Stimulated activated naive CD4-positive, alpha-beta T cell treated with Interleukin-2 at 50 U/mL for 16 hours (primary cell): ENCODE data around the gene ATP6V0B.

Experiments
- DNase-seq: peaks from one replicate; lab custom pipeline; 2025; lab: John Stamatoyannopoulos, UW

ATP6V0B gene

GRCh38 chr1:43969746-43970466, 4.9 kb upstream of the ATP6V0B start, which contains the start of gene DPH2:
DPH2 (plus strand) TSS chr1:43970010; CDS start chr1:43970176, 166 bp downstream.
- peak; percentile 98 for DNase-seq

GRCh38 chr1:43970502-43970901, 4.3 kb upstream of the ATP6V0B start:
- no peak for DNase-seq

DNA sequence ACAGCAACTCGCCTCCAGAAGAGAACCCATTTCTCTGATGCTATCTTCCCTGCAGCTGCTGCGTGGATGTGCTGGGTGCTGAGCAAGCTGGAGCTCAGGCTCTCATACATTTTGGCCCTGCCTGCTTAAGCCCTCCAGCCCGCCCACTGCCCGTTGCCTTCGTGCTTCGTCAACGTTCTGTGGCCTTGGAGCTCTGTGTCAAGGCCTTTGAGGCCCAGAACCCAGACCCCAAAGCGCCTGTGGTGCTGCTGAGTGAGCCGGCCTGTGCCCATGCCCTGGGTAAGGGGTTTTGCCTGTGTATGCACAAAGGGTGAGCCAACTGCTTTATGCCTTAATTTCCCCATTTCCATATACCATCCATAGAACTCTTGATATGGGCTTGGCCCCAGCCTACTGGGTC, 3.8 kb upstream of the ATP6V0B start:
- no peak for DNase-seq

GRCh38 chr1:43971336-43971980, 3.3 kb upstream of the ATP6V0B start:
- DNase-seq: no peak

DNA sequence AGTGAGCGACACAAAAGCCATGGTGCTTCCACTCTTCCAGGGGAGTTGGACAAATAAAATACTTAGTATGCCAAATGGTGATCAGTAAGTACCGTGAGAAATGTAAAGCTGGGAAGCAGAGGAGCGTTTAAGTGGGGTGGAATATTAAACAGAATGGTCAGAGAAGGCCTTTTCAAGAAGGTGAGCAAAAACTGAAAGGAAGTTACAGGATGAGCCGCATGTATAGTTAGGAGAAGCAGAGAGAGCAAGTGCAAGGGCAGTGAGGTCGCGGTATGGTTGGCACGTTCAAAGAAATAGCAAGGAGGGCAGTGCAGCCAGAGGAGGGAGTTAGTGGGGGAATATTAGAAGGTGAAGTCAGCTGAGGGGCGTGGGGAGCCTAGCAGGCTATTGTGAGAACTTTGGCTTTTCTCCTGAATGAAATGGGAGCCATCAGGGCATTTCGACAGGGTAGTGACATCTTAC, 748 bp upstream of the ATP6V0B start:
- no peak for DNase-seq

DNA sequence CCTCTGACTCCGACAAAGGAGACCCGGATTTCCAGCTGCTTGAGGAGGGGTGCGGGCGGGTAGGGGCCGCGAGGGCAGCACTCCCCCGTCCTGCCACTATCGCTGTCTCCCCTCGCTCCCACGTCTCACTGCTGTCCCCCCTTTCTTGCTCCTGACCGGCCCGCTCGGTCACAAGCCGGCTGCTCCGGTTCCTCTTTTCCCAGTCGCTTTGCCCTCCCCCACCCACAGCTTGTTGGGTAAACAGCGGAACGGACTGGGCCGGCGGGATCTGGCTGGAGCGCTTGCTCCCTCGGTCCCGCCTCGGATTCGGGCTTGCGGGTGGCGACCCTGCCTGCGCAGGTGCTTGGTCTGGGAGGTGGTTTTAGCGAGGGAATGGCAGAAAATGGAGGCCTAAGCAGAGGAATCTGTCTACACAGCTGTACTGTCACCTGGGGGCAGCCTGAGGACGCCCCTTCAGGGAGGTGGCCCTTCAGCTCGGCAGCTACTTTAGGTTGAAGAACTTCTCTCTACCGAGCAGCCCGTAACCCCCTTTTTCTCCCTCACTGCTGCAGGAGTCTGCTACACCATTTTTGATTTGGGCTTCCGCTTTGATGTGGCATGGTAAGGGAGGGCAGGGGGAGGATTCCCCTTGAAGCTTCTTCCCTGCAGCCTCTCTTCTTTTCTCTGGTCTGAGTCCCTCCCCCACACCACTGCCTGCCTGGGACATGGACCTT, 645 bp downstream of the ATP6V0B start:
- no peak for DNase-seq

DNA sequence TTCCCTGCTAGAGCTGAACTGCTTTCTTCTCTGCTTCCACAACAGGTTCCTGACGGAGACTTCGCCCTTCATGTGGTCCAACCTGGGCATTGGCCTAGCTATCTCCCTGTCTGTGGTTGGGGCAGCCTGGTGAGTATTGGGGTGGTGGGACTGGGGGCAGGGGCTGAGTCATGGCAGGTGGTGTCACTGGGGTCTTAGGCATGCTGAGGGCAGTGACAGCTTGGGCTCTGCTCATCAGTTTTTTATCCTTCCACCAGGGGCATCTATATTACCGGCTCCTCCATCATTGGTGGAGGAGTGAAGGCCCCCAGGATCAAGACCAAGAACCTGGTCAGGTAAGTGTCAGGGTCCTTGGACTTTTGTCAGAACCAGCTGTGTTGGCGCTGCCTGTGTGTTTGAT, 1.3 kb downstream of the ATP6V0B start:
- no peak for DNase-seq

DNA sequence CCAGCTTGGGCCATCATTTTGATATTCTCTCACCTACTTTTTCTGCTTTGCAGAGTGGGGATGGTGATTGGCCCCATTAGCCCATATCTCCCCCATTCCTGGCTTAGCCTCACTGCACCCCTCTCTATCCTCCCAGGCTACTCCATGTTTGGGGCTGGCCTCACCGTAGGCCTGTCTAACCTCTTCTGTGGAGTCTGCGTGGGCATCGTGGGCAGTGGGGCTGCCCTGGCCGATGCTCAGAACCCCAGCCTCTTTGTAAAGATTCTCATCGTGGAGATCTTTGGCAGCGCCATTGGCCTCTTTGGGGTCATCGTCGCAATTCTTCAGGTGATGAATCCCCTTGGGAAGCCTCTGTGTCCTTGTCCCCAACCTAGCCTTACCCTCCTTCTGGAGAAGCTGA, 2.1 kb downstream of the ATP6V0B start:
- DNase-seq: no peak

DNA sequence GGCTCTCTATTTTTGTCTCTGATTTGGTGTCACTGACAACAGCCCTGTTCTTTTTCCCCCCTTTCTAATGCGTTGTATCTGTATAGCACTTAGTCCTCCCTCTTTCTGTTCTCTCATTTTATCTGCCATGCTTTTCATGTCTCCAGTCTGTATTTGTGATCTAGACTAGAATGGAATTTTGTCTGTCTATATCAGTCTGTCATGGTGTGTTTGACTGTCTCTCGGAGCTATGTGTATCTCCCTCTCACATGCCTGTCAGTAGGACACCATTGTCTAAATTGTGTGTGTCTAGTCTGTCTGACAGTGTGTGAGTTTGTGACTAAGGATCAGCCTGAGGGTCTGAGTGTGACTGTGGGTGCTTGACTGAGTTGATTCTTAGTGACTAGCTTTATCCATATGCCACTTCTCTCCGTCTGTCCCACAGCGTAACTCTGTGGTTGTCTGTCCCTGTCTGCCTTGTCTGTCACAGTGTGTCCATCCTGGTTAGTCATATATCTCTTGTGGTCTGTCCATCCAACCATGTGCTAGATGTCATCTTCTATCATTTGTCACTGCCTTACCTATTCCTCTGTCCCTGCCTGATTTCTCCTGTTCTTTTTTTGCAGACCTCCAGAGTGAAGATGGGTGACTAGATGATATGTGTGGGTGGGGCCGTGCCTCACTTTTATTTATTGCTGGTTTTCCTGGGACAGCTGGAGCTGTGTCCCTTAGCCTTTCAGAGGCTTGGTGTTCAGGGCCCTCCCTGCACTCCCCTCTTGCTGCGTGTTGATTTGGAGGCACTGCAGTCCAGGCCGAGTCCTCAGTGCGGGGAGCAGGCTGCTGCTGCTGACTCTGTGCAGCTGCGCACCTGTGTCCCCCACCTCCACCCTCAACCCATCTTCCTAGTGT, 2.9 kb downstream of the ATP6V0B start:
- DNase-seq: no peak

GRCh38 chr1:43978264-43978550, 3.4 kb downstream of the ATP6V0B start:
- DNase-seq: no peak

GRCh38 chr1:43978551-43979260, 3.9 kb downstream of the ATP6V0B start, which contains the start of gene B4GALT2:
B4GALT2 (plus strand) TSS chr1:43979210; CDS start chr1:43981161, 1,951 bp downstream.
- DNase-seq: peak; percentile 19

DNA sequence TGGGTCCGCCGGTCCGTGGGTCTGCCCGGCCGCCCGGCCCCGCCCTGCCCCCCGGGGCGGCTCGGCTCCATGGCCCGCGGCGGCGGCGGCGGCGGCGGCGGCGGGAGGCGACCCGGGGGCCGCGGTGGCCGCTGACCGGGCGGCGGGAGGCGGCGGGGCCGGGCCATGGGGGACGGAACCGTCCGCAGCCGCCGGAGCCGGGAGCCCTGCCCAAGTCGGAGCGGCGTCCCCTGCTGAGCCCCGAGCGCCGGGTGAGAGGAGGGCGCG, 4.4 kb downstream of the ATP6V0B start:
- no peak for DNase-seq

DNA sequence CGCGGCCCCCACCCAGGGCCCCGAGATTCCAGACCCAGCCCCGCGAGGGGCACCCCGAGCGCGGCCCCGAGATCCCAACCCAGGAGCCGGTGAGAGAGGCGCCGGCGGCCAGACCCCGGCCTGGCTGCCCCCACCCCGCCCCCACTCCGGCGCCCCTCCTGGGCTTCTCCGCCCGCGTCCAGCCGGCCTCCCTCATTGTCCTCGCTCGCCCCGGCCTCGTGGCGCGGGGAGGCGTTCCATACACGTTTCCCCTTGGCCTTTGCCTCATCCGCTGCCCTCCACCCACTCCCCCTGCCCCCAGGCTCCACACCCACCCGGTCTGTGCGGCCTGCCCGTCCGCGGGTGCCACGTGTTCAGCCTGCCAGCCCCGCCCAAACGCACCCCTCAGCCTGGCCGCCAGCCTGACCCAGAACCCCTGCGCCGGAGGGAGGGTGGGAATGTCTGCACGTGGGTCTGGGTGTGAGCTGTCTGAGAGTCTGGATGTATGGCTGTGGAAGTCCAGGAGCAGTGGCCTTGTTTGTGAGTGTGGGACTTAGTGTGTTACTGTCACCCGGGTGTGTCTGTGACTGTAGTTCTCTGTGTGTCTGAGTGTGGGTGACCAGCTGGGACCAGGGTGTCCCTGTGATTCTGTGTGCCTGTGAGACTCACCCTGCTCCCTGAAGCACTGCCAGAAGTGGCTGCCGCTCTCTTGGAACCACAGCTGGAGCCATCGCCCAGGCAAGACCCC, 4.9 kb downstream of the ATP6V0B start:
- DNase-seq: peak; percentile 10

- DNase-seq: no peak
Measured at GRCh38 chr1:43980255-43981134, 5.7 kb downstream of the ATP6V0B start.

DNA sequence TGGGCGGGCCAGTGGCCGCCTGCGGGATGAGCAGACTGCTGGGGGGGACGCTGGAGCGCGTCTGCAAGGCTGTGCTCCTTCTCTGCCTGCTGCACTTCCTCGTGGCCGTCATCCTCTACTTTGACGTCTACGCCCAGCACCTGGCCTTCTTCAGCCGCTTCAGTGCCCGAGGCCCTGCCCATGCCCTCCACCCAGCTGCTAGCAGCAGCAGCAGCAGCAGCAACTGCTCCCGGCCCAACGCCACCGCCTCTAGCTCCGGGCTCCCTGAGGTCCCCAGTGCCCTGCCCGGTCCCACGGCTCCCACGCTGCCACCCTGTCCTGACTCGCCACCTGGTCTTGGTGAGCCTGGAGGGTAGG, 6.4 kb downstream of the ATP6V0B start:
- no peak for DNase-seq

DNA sequence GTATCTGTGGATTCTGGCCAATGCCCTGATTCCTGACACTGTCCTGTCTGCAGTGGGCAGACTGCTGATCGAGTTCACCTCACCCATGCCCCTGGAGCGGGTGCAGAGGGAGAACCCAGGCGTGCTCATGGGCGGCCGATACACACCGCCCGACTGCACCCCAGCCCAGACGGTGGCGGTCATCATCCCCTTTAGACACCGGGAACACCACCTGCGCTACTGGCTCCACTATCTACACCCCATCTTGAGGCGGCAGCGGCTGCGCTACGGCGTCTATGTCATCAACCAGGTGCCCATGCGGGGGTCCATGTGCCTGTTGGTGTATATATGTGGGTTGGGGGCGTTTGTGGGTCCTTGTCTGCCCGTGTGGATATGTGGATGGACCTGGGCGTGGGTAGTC, 6.9 kb downstream of the ATP6V0B start:
- DNase-seq: no peak

DNA sequence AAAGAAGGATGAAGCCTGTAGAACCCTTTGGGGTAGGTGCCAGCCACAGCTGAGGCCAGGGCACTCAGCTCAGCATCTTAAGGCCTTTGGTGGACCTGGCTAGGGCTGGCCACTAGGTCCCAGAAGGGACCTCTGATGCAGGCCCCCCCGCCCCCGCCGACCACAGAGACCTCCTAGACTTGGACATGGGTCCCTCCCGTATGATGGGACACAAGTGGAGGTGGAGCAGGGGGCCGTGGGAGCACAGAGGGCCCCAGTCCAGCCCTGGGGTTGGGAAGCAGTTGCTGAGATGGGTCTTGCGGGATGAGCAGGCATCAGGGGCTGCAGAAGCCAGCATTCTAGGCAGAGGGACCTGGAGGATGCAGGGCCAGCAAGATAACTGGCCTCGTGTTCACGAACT, 7.5 kb downstream of the ATP6V0B start:
- DNase-seq: no peak

GRCh38 chr1:43982808-43983207, 8.0 kb downstream of the ATP6V0B start:
- no peak for DNase-seq

- DNase-seq: no peak
Measured at GRCh38 chr1:43983253-43983899, 8.6 kb downstream of the ATP6V0B start.

- DNase-seq: no peak
Measured at GRCh38 chr1:43984855-43985254, 10.1 kb downstream of the ATP6V0B start.
